ENCODE measurements around the gene MFRP. TPM values are rescaled to one million over a fixed set of nuclear protein-coding genes. Genes with fewer than 3 reads are reported as not detected.

Gene MFRP
- polyA plus RNA-seq, 1 of the 3 experiments (the other 2 are of a cell fraction) = not detected

- TF ChIP-seq IRF3 (IDR thresholded peaks at IDR 0.05; ENCODE audit: low read depth, low read length) (no peak), RFX5 (IDR thresholded peaks at IDR 0.05; ENCODE audit: low read length) (no peak), USF1 (IDR thresholded peaks at IDR 0.05; ENCODE audit: borderline replicate concordance, low read depth) (no peak), FOXM1 (IDR thresholded peaks at IDR 0.05; ENCODE audit: low read depth) (no peak), RXRA (IDR thresholded peaks at IDR 0.05; ENCODE audit: borderline replicate concordance, low read depth) (no peak), SMC3 (IDR thresholded peaks at IDR 0.05; ENCODE audit: low read depth, low read length) (no peak), REST (IDR thresholded peaks at IDR 0.05; ENCODE audit: low read depth, low read length) (no peak), JUND (IDR thresholded peaks at IDR 0.05) (no peak), TAF1 (IDR thresholded peaks at IDR 0.05; ENCODE audit: borderline replicate concordance, low read depth, low read length) (no peak), EZH2phosphoT487 (IDR thresholded peaks at IDR 0.05; ENCODE audit: borderline replicate concordance, low read depth) (no peak), YY1 (IDR thresholded peaks at IDR 0.05; ENCODE audit: low read depth) (no peak), FOSL2 (IDR thresholded peaks at IDR 0.05; ENCODE audit: borderline replicate concordance, low read depth) (no peak), NFIC (IDR thresholded peaks at IDR 0.05; ENCODE audit: borderline replicate concordance) (no peak)
Observed at GRCh38 chr11:119382101-119382500, 35.6 kb upstream of the MFRP start (continued).

- Histone ChIP-seq H3K9ac (peak within 1 kb of the TSS; percentile 37; the same call in 1 of the 2 replicates), H3K9me2 (no peaks in the 10 kb centered on the region), H3K9me3 (no peaks in the 10 kb centered on the region), H3K27ac (ENCODE audit: low read depth in 2 of 2, low read length in 1 of 2) (peak within 1 kb of the TSS in 1 of 2 experiments; percentile 31; a peak in 1 of 4 replicates), H4K20me1 (ENCODE audit: insufficient read depth) (no peaks in the 10 kb centered on the region), H3K4me3 (ENCODE audit: low read depth in 2 of 2, low read length in 1 of 2) (peak within 1 kb of the TSS; percentile 57 to 62), H3K4me2 (peak within 1 kb of the TSS; percentile 94), H3K4me1 (ENCODE audit: control insufficient read depth in 1 of 2, insufficient read depth in 2 of 2, low read depth in 1 of 2, low read length in 1 of 2) (peaks cover 4 to 42% of the 10 kb centered on the region in 2 experiments; a peak in 3 of 4 replicates), H3F3A (replicated peaks; ENCODE audit: insufficient read depth) (no peaks in the 10 kb centered on the region), H2AFZ (ENCODE audit: low read depth) (peak within 1 kb of the TSS; percentile 83), H3K36me3 (replicated peaks in 1 of 2; ENCODE audit: control insufficient read depth in 1 of 2, insufficient read depth in 2 of 2, low read length in 1 of 2) (no peaks in the 10 kb centered on the region), H3K27me3 (ENCODE audit: insufficient read depth) (no peaks in the 10 kb centered on the region), H3K79me2 (ENCODE audit: insufficient read depth) (no peaks in the 10 kb centered on the region)
- POLR2A ChIA-PET = interaction anchor here (1.2 kb wide), 1 partner anchor 41 kb away, joined by 3 read pairs; the partner anchor contains the start of gene THY1
- 3% methylated on average over 30 of the region's 54 CpGs for WGBS (ENCODE audit: low lambda C conversion rate)
- CTCF ChIA-PET = interaction anchor here (0.7 to 22.5 kb wide), 34 partner anchors 9 to 727 kb away, joined by 3 to 390 read pairs (median 5); partner anchors contain the start of gene C1QTNF5
- peak; percentile 96 for DNase-seq
- no peak for TF ChIP-seq NRF1 (IDR thresholded peaks at IDR 0.05; ENCODE audit: low read depth, low read length)
- TF ChIP-seq CHD2 (IDR thresholded peaks at IDR 0.05; ENCODE audit: low read length, partially characterized antibody) = no peak
- peak; percentile 92 for TF ChIP-seq RFX5 (IDR thresholded peaks at IDR 0.05; ENCODE audit: low read length)
- TF ChIP-seq EP300 (IDR thresholded peaks at IDR 0.05; ENCODE audit: borderline replicate concordance in 1 of 2, low read depth in 1 of 2, low read length in 1 of 2) = no peak
- no peak for TF ChIP-seq TAF1 (IDR thresholded peaks at IDR 0.05; ENCODE audit: borderline replicate concordance, low read depth, low read length)
- 0 out of 2 replicates have a peak, but pooled peaks have one; percentile 6 for TF ChIP-seq FOSL2 (IDR thresholded peaks at IDR 0.05; ENCODE audit: borderline replicate concordance, low read depth)
- no peak for TF ChIP-seq IRF3 (IDR thresholded peaks at IDR 0.05; ENCODE audit: low read depth, low read length)
- TF ChIP-seq YY1 (IDR thresholded peaks at IDR 0.05; ENCODE audit: low read depth) = no peak
- no peak for TF ChIP-seq NFIC (IDR thresholded peaks at IDR 0.05; ENCODE audit: borderline replicate concordance)
- peak; percentile 100 for TF ChIP-seq MAX (IDR thresholded peaks at IDR 0.05; ENCODE audit: low read depth)
- no peak for TF ChIP-seq TCF12 (IDR thresholded peaks at IDR 0.05)
- TF ChIP-seq MXI1 (IDR thresholded peaks at IDR 0.05; ENCODE audit: low read depth, low read length) = peak; percentile 100
- TF ChIP-seq ZBTB33 (IDR thresholded peaks at IDR 0.05; ENCODE audit: borderline replicate concordance, low read depth) = no peak
Observed at GRCh38 chr11:119381181-119381988, 34.9 kb upstream of the MFRP start, which contains the start of gene USP2. TSS of gene USP2 (minus strand) at chr11:119381690. CDS start at chr11:119373480, 8,210 bp downstream.
